Spleen (tissue), 7 donors: ENCODE data around the gene DDOST.

Experiments
- POLR2A ChIP-seq, 3 donors: fragments of 450-650 bp; IDR thresholded peaks; one replicate each; pipeline ENCODE4 v1.5.1; 2017; ENCODE audit warnings: antibody characterized with exemption in 3 of 3, mild to moderate bottlenecking in 1 of 3
- TF ChIP-seq, protein P1 (sequence below), 11 experiments: fragments of 200-600 bp in 7 of 11; fragments of 450-650 bp in 4 of 11; sonication (generic) in 4 of 11; IDR thresholded peaks in 8 of 11; conservative IDR thresholded peaks in 3 of 11; 1 replicate in 7 of 11; 2 replicates in 4 of 11; pipeline versions ENCODE4 v1.4.0 to v1.8.0; 2016 to 2021; ENCODE audit warnings: antibody characterized with exemption in 11 of 11, inconsistent platforms in 4 of 11, mild to moderate bottlenecking in 1 of 11
- donor health status: DM: no; HTN: no; CAD: no; lungs with moderate emphysema.
- donor health status: DM: no; HTN: no; CAD: no.
- donor health status: DM: no; HTN: no; CAD: no.

DNA sequence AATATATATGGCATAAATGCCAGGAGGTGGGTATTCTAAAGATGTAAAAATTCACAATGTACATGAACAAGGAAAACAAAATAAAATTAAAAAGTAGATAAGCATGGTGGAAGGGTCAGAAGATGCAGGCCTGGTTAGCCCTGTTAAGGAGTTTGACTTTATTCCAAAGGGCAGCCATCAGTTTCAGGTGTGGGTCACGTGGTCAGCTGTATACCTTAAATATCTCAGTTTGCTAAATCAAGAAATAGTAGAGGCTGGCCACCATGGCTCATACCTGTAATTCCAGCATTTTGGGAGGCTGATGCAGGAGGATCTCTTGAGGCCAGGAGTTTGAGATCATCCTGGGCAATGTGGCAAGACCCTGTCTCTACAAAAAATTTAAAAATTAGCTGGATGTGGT lies 36.5 kb downstream of the DDOST start:
- TF ChIP-seq POLR2A (IDR thresholded peaks at IDR 0.05) = no peak
- TF ChIP-seq, protein P1, sequence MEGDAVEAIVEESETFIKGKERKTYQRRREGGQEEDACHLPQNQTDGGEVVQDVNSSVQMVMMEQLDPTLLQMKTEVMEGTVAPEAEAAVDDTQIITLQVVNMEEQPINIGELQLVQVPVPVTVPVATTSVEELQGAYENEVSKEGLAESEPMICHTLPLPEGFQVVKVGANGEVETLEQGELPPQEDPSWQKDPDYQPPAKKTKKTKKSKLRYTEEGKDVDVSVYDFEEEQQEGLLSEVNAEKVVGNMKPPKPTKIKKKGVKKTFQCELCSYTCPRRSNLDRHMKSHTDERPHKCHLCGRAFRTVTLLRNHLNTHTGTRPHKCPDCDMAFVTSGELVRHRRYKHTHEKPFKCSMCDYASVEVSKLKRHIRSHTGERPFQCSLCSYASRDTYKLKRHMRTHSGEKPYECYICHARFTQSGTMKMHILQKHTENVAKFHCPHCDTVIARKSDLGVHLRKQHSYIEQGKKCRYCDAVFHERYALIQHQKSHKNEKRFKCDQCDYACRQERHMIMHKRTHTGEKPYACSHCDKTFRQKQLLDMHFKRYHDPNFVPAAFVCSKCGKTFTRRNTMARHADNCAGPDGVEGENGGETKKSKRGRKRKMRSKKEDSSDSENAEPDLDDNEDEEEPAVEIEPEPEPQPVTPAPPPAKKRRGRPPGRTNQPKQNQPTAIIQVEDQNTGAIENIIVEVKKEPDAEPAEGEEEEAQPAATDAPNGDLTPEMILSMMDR (IDR thresholded peaks at IDR 0.05 in 8 of 11, conservative IDR thresholded peaks at IDR 0.05 in 3 of 11) = no peak
